Ovary (tissue), 3 donors: ENCODE data around the gene IL15RA.

ENCODE experiments used
- CTCF ChIP-seq, 3 donors: fragments of 450-650 bp in 2 of 3; fragments of 200-600 bp in 1 of 3; IDR thresholded peaks; one replicate each; pipeline versions ENCODE4 v1.5.1 to v1.8.0; 2016 to 2022; ENCODE audit warnings: antibody characterized with exemption in 3 of 3, mild to moderate bottlenecking in 1 of 3
- EP300 ChIP-seq: sonication (generic); formaldehyde crosslinking; IDR thresholded peaks from one replicate; pipeline ENCODE4 v1.6.1; 2017; ENCODE audit warnings: antibody characterized with exemption
- POLR2A ChIP-seq: fragments of 450-650 bp; IDR thresholded peaks from one replicate; pipeline ENCODE4 v1.6.1; 2017; ENCODE audit warnings: antibody characterized with exemption, mild to moderate bottlenecking, moderate library complexity
- donor health status: DM: no; HTN: no; CAD: no.

GRCh38 chr10:5942474-5942873 lies 34.9 kb downstream of the IL15RA start:
- TF ChIP-seq CTCF (IDR thresholded peaks at IDR 0.05) (no peak), POLR2A (no peak), EP300 (no peak)
